ENCODE results near the gene DNAH17.

DNA sequence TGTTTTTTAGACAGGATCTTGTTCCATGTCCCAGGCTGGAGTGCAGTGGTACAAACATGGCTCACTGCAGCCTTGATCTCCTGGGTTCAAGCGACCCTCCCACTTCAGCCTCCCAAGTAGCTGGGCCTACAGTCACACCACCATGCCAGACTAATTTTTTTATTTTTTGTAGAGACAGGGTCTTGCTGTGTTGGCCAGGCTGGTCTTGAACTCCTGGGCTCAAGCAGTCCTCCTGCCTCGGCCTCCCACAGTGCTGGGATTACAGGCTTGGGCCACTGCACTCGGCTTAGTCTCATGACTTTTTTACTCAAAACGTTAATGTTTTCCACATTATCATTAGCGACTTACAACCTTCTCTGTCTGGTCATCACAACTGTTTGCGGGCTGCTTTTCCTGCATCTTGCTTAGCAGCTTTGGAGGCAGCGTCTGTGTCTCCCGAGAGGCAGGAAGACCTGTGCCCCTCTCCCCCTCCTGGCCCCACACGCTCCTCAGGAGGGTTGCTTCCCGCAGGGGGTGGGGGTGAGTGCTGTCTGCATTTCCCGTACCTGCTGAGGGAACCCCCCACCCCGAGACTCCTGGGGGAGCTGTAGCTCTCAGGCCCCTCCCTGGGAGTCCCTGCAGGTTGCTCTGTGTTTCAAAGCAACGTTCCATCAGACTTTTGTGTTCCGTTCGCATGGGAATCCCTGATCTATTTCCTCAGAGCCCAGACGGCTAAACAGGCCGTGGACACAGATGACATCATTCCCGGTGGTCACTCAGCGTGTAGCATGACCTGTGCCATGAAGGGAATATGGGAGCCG, 146.1 kb downstream of the DNAH17 start:
- no peak for TF ChIP-seq POLR2A (IDR thresholded peaks at IDR 0.05)
- TF ChIP-seq, protein P1, sequence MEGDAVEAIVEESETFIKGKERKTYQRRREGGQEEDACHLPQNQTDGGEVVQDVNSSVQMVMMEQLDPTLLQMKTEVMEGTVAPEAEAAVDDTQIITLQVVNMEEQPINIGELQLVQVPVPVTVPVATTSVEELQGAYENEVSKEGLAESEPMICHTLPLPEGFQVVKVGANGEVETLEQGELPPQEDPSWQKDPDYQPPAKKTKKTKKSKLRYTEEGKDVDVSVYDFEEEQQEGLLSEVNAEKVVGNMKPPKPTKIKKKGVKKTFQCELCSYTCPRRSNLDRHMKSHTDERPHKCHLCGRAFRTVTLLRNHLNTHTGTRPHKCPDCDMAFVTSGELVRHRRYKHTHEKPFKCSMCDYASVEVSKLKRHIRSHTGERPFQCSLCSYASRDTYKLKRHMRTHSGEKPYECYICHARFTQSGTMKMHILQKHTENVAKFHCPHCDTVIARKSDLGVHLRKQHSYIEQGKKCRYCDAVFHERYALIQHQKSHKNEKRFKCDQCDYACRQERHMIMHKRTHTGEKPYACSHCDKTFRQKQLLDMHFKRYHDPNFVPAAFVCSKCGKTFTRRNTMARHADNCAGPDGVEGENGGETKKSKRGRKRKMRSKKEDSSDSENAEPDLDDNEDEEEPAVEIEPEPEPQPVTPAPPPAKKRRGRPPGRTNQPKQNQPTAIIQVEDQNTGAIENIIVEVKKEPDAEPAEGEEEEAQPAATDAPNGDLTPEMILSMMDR (IDR thresholded peaks at IDR 0.05) = no peak

Measured in lower leg skin (tissue), 3 donors.